Measurements from ENCODE around the gene RHOBTB3. TPM values are rescaled to one million over a fixed set of nuclear protein-coding genes. Genes with fewer than 3 reads are reported as not detected.

Gene RHOBTB3
- total and polyA plus RNA-seq, 2 donors (not counting 3 experiments of a cell fraction or from before 2014, with no cell fraction given), result 44.1 to 52.1 TPM

DNA sequence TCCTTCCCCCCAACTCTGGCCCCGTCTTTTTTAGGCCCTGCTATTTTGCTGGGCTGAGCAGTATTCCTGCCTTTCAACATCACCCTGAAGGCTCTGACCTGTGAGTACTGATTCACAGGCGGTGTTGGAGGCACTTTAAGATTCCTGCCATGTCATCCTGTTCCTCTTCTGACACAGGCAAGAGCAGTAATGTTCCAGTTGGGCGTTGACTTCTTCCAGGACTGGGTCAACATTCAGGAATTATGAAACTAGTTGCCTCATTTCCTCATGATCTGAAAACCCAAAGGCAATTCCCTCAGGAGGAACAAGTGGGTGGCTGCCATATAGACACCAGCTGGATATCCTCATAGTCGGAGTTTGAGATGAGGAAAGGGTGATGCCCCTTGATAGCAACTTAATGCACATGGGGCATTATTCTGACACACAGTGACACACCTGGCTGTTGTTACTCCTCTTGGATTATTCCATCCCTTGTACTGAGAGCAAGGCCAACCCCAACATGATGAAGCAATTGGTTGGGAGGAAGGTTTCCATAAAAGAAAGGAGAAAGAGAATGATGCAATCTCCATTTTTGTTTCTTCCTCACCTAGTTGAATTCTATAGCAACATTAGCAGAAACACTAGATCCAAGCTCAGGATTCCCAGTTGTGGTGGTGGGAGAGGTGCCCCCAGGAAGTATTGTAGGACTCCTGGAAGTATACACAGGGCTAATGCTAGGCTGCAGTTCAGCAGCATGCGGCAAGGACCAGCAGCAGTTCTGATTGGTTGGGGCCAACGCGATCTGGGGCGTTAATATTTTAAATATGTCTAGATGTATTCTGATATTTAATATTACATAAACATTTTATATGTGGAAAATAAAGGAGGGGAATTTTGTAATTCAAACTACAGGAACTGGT lies 111.0 kb downstream of the RHOBTB3 start:
- dilution Hi-C loops (cut with MboI; ENCODE audit: extremely low pct_ligation_motif_present, low sequenced_read_pairs) (loop anchor here (25.0 kb wide), 1 partner anchor 205 kb away; the partner anchor contains the start of gene RFESD), intact Hi-C loops (cut with micrococcal nuclease) (no loop called here)
- Histone ChIP-seq H3K27ac (ENCODE audit: insufficient read depth, low read depth, low read length) (no peak overlapping the region), H3K9me3 (replicated peaks; ENCODE audit: control insufficient read depth, insufficient read depth, low read length) (no peaks in the 10 kb centered on the region), H3K9ac (replicated peaks; ENCODE audit: extremely low read depth, insufficient read depth, low read length) (no peak overlapping the region), H4K20me1 (replicated peaks; ENCODE audit: control insufficient read depth, extremely low read depth, insufficient read depth, low read length) (no peaks in the 10 kb centered on the region), H3K79me2 (ENCODE audit: control insufficient read depth, insufficient read depth, low read length) (no peaks in the 10 kb centered on the region), H3K4me1 (ENCODE audit: control insufficient read depth, extremely low read depth, insufficient read depth, low read length) (no peaks in the 10 kb centered on the region), H2AFZ (ENCODE audit: low read depth, low read length) (no peak overlapping the region), H3K4me2 (ENCODE audit: insufficient read depth, low read length) (no peak overlapping the region), H3K36me3 (ENCODE audit: control insufficient read depth in 2 of 2, extremely low read depth in 1 of 2, insufficient read depth in 2 of 2, low read length in 2 of 2) (no peaks in the 10 kb centered on the region), H3K9me1 (replicated peaks; ENCODE audit: control insufficient read depth, extremely low read depth, insufficient read depth, low read length) (no peaks in the 10 kb centered on the region), H3K27me3 (ENCODE audit: control insufficient read depth in 2 of 2, insufficient read depth in 2 of 2, low read length in 2 of 2) (no peaks in the 10 kb centered on the region), H3K4me3 (replicated peaks in 1 of 3; ENCODE audit: insufficient read depth in 1 of 3, low read depth in 1 of 3, low read length in 3 of 3) (no peak overlapping the region)
- TF ChIP-seq, protein P1, sequence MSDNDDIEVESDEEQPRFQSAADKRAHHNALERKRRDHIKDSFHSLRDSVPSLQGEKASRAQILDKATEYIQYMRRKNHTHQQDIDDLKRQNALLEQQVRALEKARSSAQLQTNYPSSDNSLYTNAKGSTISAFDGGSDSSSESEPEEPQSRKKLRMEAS (IDR thresholded peaks at IDR 0.05; ENCODE audit: insufficient read depth, insufficient read length), result no peak
- no peak for TF ChIP-seq EZH2 (IDR thresholded peaks at IDR 0.05; ENCODE audit: borderline replicate concordance, low read depth, low read length, severe bottlenecking)
- TF ChIP-seq FOS (IDR thresholded peaks at IDR 0.05; ENCODE audit: borderline replicate concordance, insufficient read depth, low read length), result no peak
- TF ChIP-seq GATA2 (IDR thresholded peaks at IDR 0.05; ENCODE audit: insufficient read depth, insufficient read length, low read depth, low read length), result no peak
- ChIA-PET POLR2A (no interaction called here), CTCF (interaction anchor here (1.6 to 14.6 kb wide), 2 partner anchors 58 to 197 kb away, joined by 5 to 201 read pairs; no protein-coding TSS in a partner anchor)
- no TSS peak for BruUV-seq (replicated peaks)
- no peak for DNase-seq (ENCODE audit: low read depth, low spot score)
- no peak for FAIRE-seq

Data from endothelial cell of umbilical vein (primary cell).